A549 (cell line): ENCODE data around the gene RPN2. TPM values are rescaled to one million over a fixed set of nuclear protein-coding genes. Genes with fewer than 3 reads are reported as not detected.

Experiments used
- ATAC-seq, 2 experiments: fragments of 200-7000 bp in 1 of 2; fragments of >200 bp in 1 of 2; cut with Nextera tagmentation in 1 of 2; cut with Tn5 transposase in 1 of 2; 3 replicates each; pipeline versions ENCODE4 v1.8.0 to v1.9.1; 2018 to 2020; ENCODE audit warnings: mild to moderate bottlenecking in 1 of 2, moderate library complexity in 1 of 2
- CTCF ChIA-PET: fragments of 300-600 bp; sonication (Branson Sonifier 250); formaldehyde crosslinking; extraction: SDS; loops from one replicate; lab custom pipeline; 2021; ENCODE audit warnings: antibody characterized with exemption, inconsistent platforms; lab: Yijun Ruan, JAX
- POLR2A ChIA-PET: fragments of 350-600 bp; formaldehyde crosslinking; extraction: SDS; loops from one replicate; lab custom pipeline; 2021; ENCODE audit warnings: antibody characterized with exemption, inconsistent platforms; lab: Yijun Ruan, JAX
- DNase-seq, 2 experiments: peaks; one replicate each; pipeline versions ENCODE4 v3.0.0 to v3.0.0-alpha.2; 2011 to 2016; ENCODE audit warnings: low read depth in 1 of 2, low spot score in 1 of 2
- FAIRE-seq: peaks from 2 replicates; lab custom pipeline; 2011; peaks lifted over from hg19 to GRCh38; lab: Jason Lieb, UNC
- H3K27ac ChIP-seq, 2 experiments: fragments of >200 bp; sonication (Bioruptor Twin); formaldehyde crosslinking; 3 replicates each; pipeline ENCODE4 v1.5.1; 2016 to 2017
- H3K4me1 ChIP-seq: fragments of >200 bp; sonication (Bioruptor Twin); formaldehyde crosslinking; 3 replicates; pipeline ENCODE4 v1.6.1; 2016
- H3K4me2 ChIP-seq: fragments of >200 bp; sonication (Bioruptor Twin); formaldehyde crosslinking; 3 replicates; pipeline ENCODE4 v1.6.1; 2016
- H3K4me3 ChIP-seq: fragments of >200 bp; sonication (Bioruptor Twin); formaldehyde crosslinking; 3 replicates; pipeline ENCODE4 v1.5.1; 2016
- H3K9me3 ChIP-seq: fragments of >200 bp; sonication (Bioruptor Twin); formaldehyde crosslinking; 3 replicates; pipeline ENCODE4 v1.6.1; 2016
- ATOH8 ChIP-seq: fragments of 250-450 bp; sonication (Bioruptor Pico); IDR thresholded peaks from 2 replicates; pipeline ENCODE4 v1.5.0; 2020; ENCODE audit warnings: low read depth, mild to moderate bottlenecking, moderate library complexity
- CBX2 ChIP-seq: fragments of 200-600 bp; sonication (generic); IDR thresholded peaks from 2 replicates; pipeline ENCODE4 v1.6.1; 2016; ENCODE audit warnings: low read depth, mild to moderate bottlenecking, borderline replicate concordance
- CBX8 ChIP-seq: fragments of 200-600 bp; sonication (generic); IDR thresholded peaks from 2 replicates; pipeline ENCODE4 v1.6.1; 2016
- CHD4 ChIP-seq: fragments of 200-600 bp; sonication (generic); IDR thresholded peaks from 2 replicates; pipeline ENCODE4 v1.6.1; 2016; ENCODE audit warnings: antibody characterized with exemption, mild to moderate bottlenecking, borderline replicate concordance
- CTCF ChIP-seq: fragments of >200 bp; sonication (Bioruptor Twin); formaldehyde crosslinking; IDR thresholded peaks from 3 replicates; pipeline ENCODE4 v1.5.1; 2016
- ELK1 ChIP-seq: fragments of 150-350 bp; IDR thresholded peaks from 2 replicates; pipeline ENCODE4 v1.6.1; 2014; ENCODE audit warnings: low read depth, mild to moderate bottlenecking, low read length
- FOSB ChIP-seq: fragments of 250-450 bp; sonication (Bioruptor Pico); IDR thresholded peaks from 2 replicates; pipeline ENCODE4 v1.5.0; 2020; ENCODE audit warnings: mild to moderate bottlenecking, moderate library complexity
- FOSL2 ChIP-seq, 2 experiments: fragments of 450-650 bp in 1 of 2; fragments of >200 bp in 1 of 2; sonication (Bioruptor Twin) in 1 of 2; formaldehyde crosslinking; IDR thresholded peaks; 2 replicates each; pipeline versions ENCODE4 v1.5.0 to v1.6.1; 2016 to 2020; ENCODE audit warnings: mild to moderate bottlenecking in 1 of 2, moderate library complexity in 1 of 2
- GATA3 ChIP-seq: IDR thresholded peaks from 2 replicates; pipeline ENCODE4 v1.6.1; 2012; ENCODE audit warnings: borderline replicate concordance
- HDAC2 ChIP-seq: fragments of 200-600 bp; sonication (generic); IDR thresholded peaks from 2 replicates; pipeline ENCODE4 v1.6.1; 2016
- HES2 ChIP-seq: fragments of >200 bp; sonication (Bioruptor Twin); formaldehyde crosslinking; IDR thresholded peaks from 2 replicates; pipeline ENCODE4 v1.6.1; 2016
- HEYL ChIP-seq: fragments of 250-450 bp; sonication (Bioruptor Pico); IDR thresholded peaks from 2 replicates; pipeline ENCODE4 v1.8.0; 2021; ENCODE audit warnings: mild to moderate bottlenecking, moderate library complexity
- MAFK ChIP-seq: fragments of 450-650 bp; IDR thresholded peaks from 2 replicates; pipeline ENCODE4 v1.6.1; 2014; ENCODE audit not compliant: partially characterized antibody
- MAX ChIP-seq: IDR thresholded peaks from 2 replicates; pipeline ENCODE4 v1.6.1; 2012
- PHF8 ChIP-seq: fragments of 200-600 bp; sonication (generic); IDR thresholded peaks from 2 replicates; pipeline ENCODE4 v1.6.1; 2016; ENCODE audit warnings: low read depth, mild to moderate bottlenecking, antibody characterized with exemption, moderate library complexity, borderline replicate concordance
- POLR2AphosphoS2 ChIP-seq: conservative IDR thresholded peaks from 2 replicates; pipeline ENCODE4 v1.6.1; 2012; ENCODE audit warnings: low read length, improper control_type of control experiment, inconsistent platforms
- TFCP2L1 ChIP-seq: fragments of 250-450 bp; sonication (Bioruptor Pico); IDR thresholded peaks from 2 replicates; pipeline ENCODE4 v1.5.0; 2021; ENCODE audit warnings: mild to moderate bottlenecking
- TP53 ChIP-seq: fragments of 250-450 bp; sonication (Bioruptor Pico); IDR thresholded peaks from 2 replicates; pipeline ENCODE4 v1.5.0; 2021; ENCODE audit warnings: mild to moderate bottlenecking, moderate library complexity
- ZC3H11A ChIP-seq: fragments of 450-650 bp; IDR thresholded peaks from 2 replicates; pipeline ENCODE4 v1.6.1; 2014; ENCODE audit warnings: antibody characterized with exemption, mild to moderate bottlenecking
- ZFP36 ChIP-seq: fragments of 450-650 bp; IDR thresholded peaks from 2 replicates; pipeline ENCODE4 v1.6.1; 2014; ENCODE audit warnings: borderline replicate concordance; ENCODE audit not compliant: partially characterized antibody
- WGBS: methylation state at CpG from one replicate; pipeline ENCODE4 v1.1.6; 2017; ENCODE audit errors: missing lambda C conversion rate; 5-methylcytosine and 5-hydroxymethylcytosine counted together
- polyA plus RNA-seq, 4 experiments: library from polyadenylated mRNA; depleted of rRNA in 3 of 4; stranded (reverse); fragments of >200 nt; fragmentation: RNase III in 1 of 4; extraction: RNeasy Plus Mini Kit Qiagen cat#74134 plus additional on column Dnase treatment in 1 of 4; gene quantifications; 2 replicates in 3 of 4; 3 replicates in 1 of 4; pipeline ENCODE4 v1.2.3, GENCODE V29; 2011 to 2017

The RPN2 gene
- polyA plus RNA-seq, 2 of the 4 experiments (the other 2 are of a cell fraction), result 282 to 391 TPM

- WGBS, result 90% methylated on average over 25 of the region's 25 CpGs
- Histone ChIP-seq H3K4me3 (no peak overlapping the region), H3K27ac (no peak overlapping the region), H3K4me1 (no peaks in the 10 kb centered on the region), H3K9me3 (no peaks in the 10 kb centered on the region), H3K4me2 (no peak overlapping the region)
- FAIRE-seq, result no peak
- ChIA-PET CTCF (interaction anchor here (0.7 to 2.2 kb wide), 2 partner anchors 50 to 131 kb away, joined by 3 to 8 read pairs; no protein-coding TSS in a partner anchor), POLR2A (no interaction called here)
- TF ChIP-seq FOSB (CRISPR knock-in tag) (no peak), HEYL (CRISPR knock-in tag) (no peak), ATOH8 (CRISPR knock-in tag) (no peak), TFCP2L1 (no peak), HES2 (no peak), ZC3H11A (no peak)
- no peak for ATAC-seq
- DNase-seq, result no peak
Observed at GRCh38 chr20:37245216-37246150, 66.4 kb downstream of the RPN2 start.

GRCh38 chr20:37246736-37247135 lies 67.6 kb downstream of the RPN2 start:
- CTCF ChIA-PET, result no interaction called here
- no peak for ATAC-seq
- H3K9me3 ChIP-seq, result no peaks in the 10 kb centered on the region
- H3K27ac ChIP-seq, result no peak overlapping the region
- 93% methylated on average over 5 of the region's 5 CpGs for WGBS
- H3K4me2 ChIP-seq, result no peak overlapping the region
- no peak for TF ChIP-seq TP53 (CRISPR knock-in tag)
- no peak for TF ChIP-seq MAFK
- TF ChIP-seq FOSL2 (IDR thresholded peaks at IDR 0.05), result no peak
- no peak for TF ChIP-seq FOSL2 (CRISPR knock-in tag; IDR thresholded peaks at IDR 0.05)
- TF ChIP-seq CBX2, result no peak
- TF ChIP-seq, all 56 proteins: peak for 0
- FAIRE-seq (no peak), DNase-seq (no peak)
- Histone ChIP-seq H3K4me3 (no peak overlapping the region), H3K4me1 (no peaks in the 10 kb centered on the region)
- POLR2A ChIA-PET, result no interaction called here

- FAIRE-seq, result no peak
- no peak for ATAC-seq
- TF ChIP-seq ELK1 (no peak), POLR2AphosphoS2 (no peak), CHD4 (no peak), ZC3H11A (no peak), PHF8 (no peak), ZFP36 (no peak), GATA3 (no peak), CTCF (no peak), MAX (no peak), HDAC2 (no peak), CBX8 (no peak), TFCP2L1 (no peak)
- Histone ChIP-seq H3K4me3 (no peak overlapping the region), H3K9me3 (no peaks in the 10 kb centered on the region), H3K4me2 (no peak overlapping the region), H3K4me1 (no peaks in the 10 kb centered on the region), H3K27ac (no peak overlapping the region)
- POLR2A ChIA-PET, result no interaction called here
- CTCF ChIA-PET, result interaction anchor here (1.2 to 1.4 kb wide), 2 partner anchors 55 to 287 kb away, joined by 3 to 5 read pairs; no protein-coding TSS in a partner anchor
- 91% methylated on average over 1 of the region's 1 CpG for WGBS
- no peak for DNase-seq
Observed at GRCh38 chr20:37247547-37247946, 68.4 kb downstream of the RPN2 start.
